ENCODE measurements around the gene KRTAP4-7. TPM values are rescaled to one million over a fixed set of nuclear protein-coding genes. Genes with fewer than 3 reads are reported as not detected.
"Not testable (repeated sequence)": the region's sequence is repeated elsewhere in the genome, so short reads cannot be mapped to it uniquely, and the experiment has no call there.

The KRTAP4-7 gene
- total and polyA plus RNA-seq, 4 donors = not detected

- not testable (repeated sequence) for H3K36me3 ChIP-seq (ENCODE audit: control insufficient read depth, insufficient read depth, low read length); H3K27me3 ChIP-seq (ENCODE audit: control insufficient read depth, insufficient read depth, low read length); H3K4me1 ChIP-seq (ENCODE audit: control insufficient read depth, insufficient read depth, low read length); H3K27ac ChIP-seq (ENCODE audit: low read depth, low read length); H3K9me3 ChIP-seq (ENCODE audit: control insufficient read depth, insufficient read depth, low read length); DNase-seq (ENCODE audit: low read depth in 4 of 6, low spot score in 6 of 6); H3K4me3 ChIP-seq (ENCODE audit: low read depth, low read length)
- WGBS (ENCODE audit: insufficient coverage) = 45% methylated on average over 2 of the region's 3 CpGs
These were observed 40.0 kb downstream of the KRTAP4-7 start, which contains the start of gene KRTAP4-12 for GRCh38 chr17:41123991-41124371. Gene KRTAP4-12, minus strand, starts transcription at chr17:41124182. Its CDS starts 60 bp downstream, at chr17:41124122.

GRCh38 chr17:41125064-41125463, 41.1 kb downstream of the KRTAP4-7 start:
- no peaks in the 10 kb centered on the region for H3K4me1 ChIP-seq (ENCODE audit: control insufficient read depth, insufficient read depth, low read length)
- DNase-seq (ENCODE audit: low read depth in 4 of 6, low spot score in 6 of 6) = no peak
- no peaks in the 10 kb centered on the region for H3K9me3 ChIP-seq (ENCODE audit: control insufficient read depth, insufficient read depth, low read length)
- H3K27ac ChIP-seq (ENCODE audit: low read depth, low read length) = no peak overlapping the region
- H3K4me3 ChIP-seq (ENCODE audit: low read depth, low read length) = no peak overlapping the region
- no peaks in the 10 kb centered on the region for H3K36me3 ChIP-seq (ENCODE audit: control insufficient read depth, insufficient read depth, low read length)
- WGBS (ENCODE audit: insufficient coverage) = no CpG with 5 or more reads among the region's 2 CpGs
- no peaks in the 10 kb centered on the region for H3K27me3 ChIP-seq (ENCODE audit: control insufficient read depth, insufficient read depth, low read length)

GRCh38 chr17:41126412-41126811, 42.5 kb downstream of the KRTAP4-7 start:
- WGBS (ENCODE audit: insufficient coverage) = no CpG with 5 or more reads among the region's 3 CpGs
- Histone ChIP-seq H3K4me3 (ENCODE audit: low read depth, low read length) (no peak overlapping the region), H3K36me3 (ENCODE audit: control insufficient read depth, insufficient read depth, low read length) (no peaks in the 10 kb centered on the region), H3K27ac (ENCODE audit: low read depth, low read length) (no peak overlapping the region), H3K4me1 (ENCODE audit: control insufficient read depth, insufficient read depth, low read length) (no peaks in the 10 kb centered on the region), H3K9me3 (ENCODE audit: control insufficient read depth, insufficient read depth, low read length) (no peaks in the 10 kb centered on the region), H3K27me3 (ENCODE audit: control insufficient read depth, insufficient read depth, low read length) (no peaks in the 10 kb centered on the region)
- no peak for DNase-seq (ENCODE audit: low read depth in 4 of 6, low spot score in 6 of 6)

GRCh38 chr17:41127371-41127770, 43.4 kb downstream of the KRTAP4-7 start:
- H3K4me1 ChIP-seq (ENCODE audit: control insufficient read depth, insufficient read depth, low read length) = no peaks in the 10 kb centered on the region
- H3K27ac ChIP-seq (ENCODE audit: low read depth, low read length) = no peak overlapping the region
- DNase-seq (ENCODE audit: low read depth in 4 of 6, low spot score in 6 of 6) = no peak
- H3K9me3 ChIP-seq (ENCODE audit: control insufficient read depth, insufficient read depth, low read length) = no peaks in the 10 kb centered on the region
- H3K4me3 ChIP-seq (ENCODE audit: low read depth, low read length) = no peak overlapping the region
- WGBS (ENCODE audit: insufficient coverage) = no CpG with 5 or more reads among the region's 1 CpG
- no peaks in the 10 kb centered on the region for H3K36me3 ChIP-seq (ENCODE audit: control insufficient read depth, insufficient read depth, low read length)
- H3K27me3 ChIP-seq (ENCODE audit: control insufficient read depth, insufficient read depth, low read length) = no peaks in the 10 kb centered on the region

- Histone ChIP-seq H3K36me3 (ENCODE audit: control insufficient read depth, insufficient read depth, low read length) (no peaks in the 10 kb centered on the region), H3K9me3 (ENCODE audit: control insufficient read depth, insufficient read depth, low read length) (no peaks in the 10 kb centered on the region), H3K4me1 (ENCODE audit: control insufficient read depth, insufficient read depth, low read length) (no peaks in the 10 kb centered on the region), H3K27ac (ENCODE audit: low read depth, low read length) (no peak overlapping the region), H3K27me3 (ENCODE audit: control insufficient read depth, insufficient read depth, low read length) (no peaks in the 10 kb centered on the region), H3K4me3 (ENCODE audit: low read depth, low read length) (no peak overlapping the region)
- 93% methylated on average over 2 of the region's 3 CpGs for WGBS (ENCODE audit: insufficient coverage)
- DNase-seq (ENCODE audit: low read depth in 4 of 6, low spot score in 6 of 6) = no peak
These were observed 48.0 kb downstream of the KRTAP4-7 start for GRCh38 chr17:41131979-41132378.

GRCh38 chr17:41133880-41134735, 50.2 kb downstream of the KRTAP4-7 start:
- WGBS (ENCODE audit: insufficient coverage) = no CpG with 5 or more reads among the region's 2 CpGs
- Histone ChIP-seq H3K27ac (ENCODE audit: low read depth, low read length) (no peak overlapping the region), H3K4me1 (ENCODE audit: control insufficient read depth, insufficient read depth, low read length) (no peaks in the 10 kb centered on the region), H3K4me3 (ENCODE audit: low read depth, low read length) (no peak overlapping the region), H3K27me3 (ENCODE audit: control insufficient read depth, insufficient read depth, low read length) (no peaks in the 10 kb centered on the region), H3K9me3 (ENCODE audit: control insufficient read depth, insufficient read depth, low read length) (no peaks in the 10 kb centered on the region), H3K36me3 (ENCODE audit: control insufficient read depth, insufficient read depth, low read length) (no peaks in the 10 kb centered on the region)
- DNase-seq (ENCODE audit: low read depth in 4 of 6, low spot score in 6 of 6) = no peak

Other genes with a start within 250 kb of the KRTAP4-7 start
Only the 30 nearest of the 38 such genes appear.
- 1 to 10 TPM in 1 of 2 donors, under 1 TPM in 1; 0.33 to 1.2 TPM for gene KRT23, start 146.5 kb upstream of the KRTAP4-7 start, total RNA-seq
- under 1 TPM in 1 of 2 donors, not detected in 1; 0.56 TPM for gene KRT23, start 146.5 kb upstream of the KRTAP4-7 start, polyA plus RNA-seq (ENCODE audit: insufficient read length in 2 of 2)
- gene KRT39, start 117.2 kb upstream of the KRTAP4-7 start, total RNA-seq = not detected
- not detected for gene KRT39, start 117.2 kb upstream of the KRTAP4-7 start, polyA plus RNA-seq (ENCODE audit: insufficient read length in 2 of 2)
- under 1 TPM in 1 of 2 donors, not detected in 1; 0.40 TPM for gene KRT40, start 99.8 kb upstream of the KRTAP4-7 start, total RNA-seq
- under 1 TPM; 0.27 to 0.33 TPM for gene KRT40, start 99.8 kb upstream of the KRTAP4-7 start, polyA plus RNA-seq (ENCODE audit: insufficient read length in 2 of 2)
- gene KRTAP3-3, start 90.0 kb upstream of the KRTAP4-7 start, total RNA-seq = not detected
- not detected for gene KRTAP3-3, start 90.0 kb upstream of the KRTAP4-7 start, polyA plus RNA-seq (ENCODE audit: insufficient read length in 2 of 2)
- not detected for gene KRTAP3-2, start 84.2 kb upstream of the KRTAP4-7 start, total RNA-seq
- gene KRTAP3-2, start 84.2 kb upstream of the KRTAP4-7 start, polyA plus RNA-seq (ENCODE audit: insufficient read length in 2 of 2) = not detected
- gene KRTAP3-1, start 75.0 kb upstream of the KRTAP4-7 start, total RNA-seq = not detected
- gene KRTAP3-1, start 75.0 kb upstream of the KRTAP4-7 start, polyA plus RNA-seq (ENCODE audit: insufficient read length in 2 of 2) = not detected
- gene KRTAP1-5, start 56.9 kb upstream of the KRTAP4-7 start, total RNA-seq = not detected
- gene KRTAP1-5, start 56.9 kb upstream of the KRTAP4-7 start, polyA plus RNA-seq (ENCODE audit: insufficient read length in 2 of 2) = not detected
- gene KRTAP1-4, start 54.0 kb upstream of the KRTAP4-7 start, total RNA-seq = not detected
- not detected for gene KRTAP1-4, start 54.0 kb upstream of the KRTAP4-7 start, polyA plus RNA-seq (ENCODE audit: insufficient read length in 2 of 2)
- gene KRTAP1-3, start 49.3 kb upstream of the KRTAP4-7 start, total RNA-seq = not detected
- gene KRTAP1-3, start 49.3 kb upstream of the KRTAP4-7 start, polyA plus RNA-seq (ENCODE audit: insufficient read length in 2 of 2) = not detected
- gene KRTAP1-1, start 42.7 kb upstream of the KRTAP4-7 start, total RNA-seq = not detected
- not detected for gene KRTAP1-1, start 42.7 kb upstream of the KRTAP4-7 start, polyA plus RNA-seq (ENCODE audit: insufficient read length in 2 of 2)
- not detected for gene KRTAP2-1, start 36.8 kb upstream of the KRTAP4-7 start, total RNA-seq
- gene KRTAP2-1, start 36.8 kb upstream of the KRTAP4-7 start, polyA plus RNA-seq (ENCODE audit: insufficient read length in 2 of 2) = not detected
- not detected for gene KRTAP2-2, start 28.9 kb upstream of the KRTAP4-7 start, total RNA-seq
- not detected for gene KRTAP2-2, start 28.9 kb upstream of the KRTAP4-7 start, polyA plus RNA-seq (ENCODE audit: insufficient read length in 2 of 2)
- not detected for gene KRTAP2-3, start 24.0 kb upstream of the KRTAP4-7 start, total RNA-seq
- gene KRTAP2-3, start 24.0 kb upstream of the KRTAP4-7 start, polyA plus RNA-seq (ENCODE audit: insufficient read length in 2 of 2) = not detected
- gene KRTAP2-4, start 18.3 kb upstream of the KRTAP4-7 start, total RNA-seq = not detected
- not detected for gene KRTAP2-4, start 18.3 kb upstream of the KRTAP4-7 start, polyA plus RNA-seq (ENCODE audit: insufficient read length in 2 of 2)
- gene KRTAP4-8, start 14.0 kb downstream of the KRTAP4-7 start, total RNA-seq = not detected
- gene KRTAP4-8, start 14.0 kb downstream of the KRTAP4-7 start, polyA plus RNA-seq (ENCODE audit: insufficient read length in 2 of 2) = not detected
- gene KRTAP4-16, start 18.1 kb downstream of the KRTAP4-7 start, total RNA-seq = not detected
- gene KRTAP4-16, start 18.1 kb downstream of the KRTAP4-7 start, polyA plus RNA-seq (ENCODE audit: insufficient read length in 2 of 2) = not detected
- gene KRTAP4-9, start 21.2 kb downstream of the KRTAP4-7 start, total RNA-seq = not detected
- not detected for gene KRTAP4-9, start 21.2 kb downstream of the KRTAP4-7 start, polyA plus RNA-seq (ENCODE audit: insufficient read length in 2 of 2)
- not detected for gene KRTAP4-11, start 34.2 kb downstream of the KRTAP4-7 start, total RNA-seq
- not detected for gene KRTAP4-11, start 34.2 kb downstream of the KRTAP4-7 start, polyA plus RNA-seq (ENCODE audit: insufficient read length in 2 of 2)
- not detected for gene KRTAP4-12, start 40.0 kb downstream of the KRTAP4-7 start, total RNA-seq
- not detected for gene KRTAP4-12, start 40.0 kb downstream of the KRTAP4-7 start, polyA plus RNA-seq (ENCODE audit: insufficient read length in 2 of 2)
- gene KRTAP4-6, start 56.4 kb downstream of the KRTAP4-7 start, total RNA-seq = not detected
- not detected for gene KRTAP4-6, start 56.4 kb downstream of the KRTAP4-7 start, polyA plus RNA-seq (ENCODE audit: insufficient read length in 2 of 2)
- not detected for gene KRTAP4-5, start 65.7 kb downstream of the KRTAP4-7 start, total RNA-seq
- not detected for gene KRTAP4-5, start 65.7 kb downstream of the KRTAP4-7 start, polyA plus RNA-seq (ENCODE audit: insufficient read length in 2 of 2)
- not detected for gene KRTAP4-4, start 76.6 kb downstream of the KRTAP4-7 start, total RNA-seq
- gene KRTAP4-4, start 76.6 kb downstream of the KRTAP4-7 start, polyA plus RNA-seq (ENCODE audit: insufficient read length in 2 of 2) = not detected
- gene KRTAP4-3, start 84.1 kb downstream of the KRTAP4-7 start, total RNA-seq = not detected
- gene KRTAP4-3, start 84.1 kb downstream of the KRTAP4-7 start, polyA plus RNA-seq (ENCODE audit: insufficient read length in 2 of 2) = not detected
- gene KRTAP4-2, start 94.1 kb downstream of the KRTAP4-7 start, total RNA-seq = not detected
- gene KRTAP4-2, start 94.1 kb downstream of the KRTAP4-7 start, polyA plus RNA-seq (ENCODE audit: insufficient read length in 2 of 2) = not detected
- gene KRTAP4-1, start 100.8 kb downstream of the KRTAP4-7 start, total RNA-seq = not detected
- gene KRTAP4-1, start 100.8 kb downstream of the KRTAP4-7 start, polyA plus RNA-seq (ENCODE audit: insufficient read length in 2 of 2) = not detected
- not detected for gene KRTAP9-1, start 105.7 kb downstream of the KRTAP4-7 start, total RNA-seq
- gene KRTAP9-1, start 105.7 kb downstream of the KRTAP4-7 start, polyA plus RNA-seq (ENCODE audit: insufficient read length in 2 of 2) = not detected
- not detected for gene KRTAP9-2, start 142.5 kb downstream of the KRTAP4-7 start, total RNA-seq
- gene KRTAP9-2, start 142.5 kb downstream of the KRTAP4-7 start, polyA plus RNA-seq (ENCODE audit: insufficient read length in 2 of 2) = not detected
- gene KRTAP9-3, start 148.3 kb downstream of the KRTAP4-7 start, total RNA-seq = not detected
- gene KRTAP9-3, start 148.3 kb downstream of the KRTAP4-7 start, polyA plus RNA-seq (ENCODE audit: insufficient read length in 2 of 2) = not detected
- not detected for gene KRTAP9-8, start 153.8 kb downstream of the KRTAP4-7 start, total RNA-seq
- not detected for gene KRTAP9-8, start 153.8 kb downstream of the KRTAP4-7 start, polyA plus RNA-seq (ENCODE audit: insufficient read length in 2 of 2)
- gene KRTAP9-4, start 165.5 kb downstream of the KRTAP4-7 start, total RNA-seq = not detected
- not detected for gene KRTAP9-4, start 165.5 kb downstream of the KRTAP4-7 start, polyA plus RNA-seq (ENCODE audit: insufficient read length in 2 of 2)

All from spinal cord (tissue), 10 donors.